GM12878 (cell line): Measurements from ENCODE around the gene TPRN. TPM values are rescaled to one million over a fixed set of nuclear protein-coding genes. Genes with fewer than 3 reads are reported as not detected.
A peak's percentile ranks its signal among the peaks of the same experiment; 100 is the strongest.

ENCODE experiments used
- ATAC-seq: fragments of 200-7000 bp; cut with Tn5 transposase; 3 replicates; pipeline ENCODE4 v1.9.1; 2020; ENCODE audit warnings: mild to moderate bottlenecking, moderate library complexity
- BruUV-seq: library from RNA; stranded (reverse); fragments of 400-500 nt; replicated peaks from 2 replicates; lab custom pipeline; 2021; lab: Mats Ljungman, UMichigan
- CTCF ChIA-PET: fragments of 300-600 bp; sonication (Branson Sonifier 250); formaldehyde crosslinking; extraction: SDS; loops from one replicate; lab custom pipeline; 2021; ENCODE audit warnings: inconsistent platforms; lab: Yijun Ruan, JAX
- POLR2A ChIA-PET: fragments of 350-600 bp; formaldehyde crosslinking; extraction: SDS; loops from one replicate; lab custom pipeline; 2021; ENCODE audit warnings: inconsistent platforms; lab: Charles Lee
- RAD21 ChIA-PET: fragments of 300-600 bp; sonication (Branson Sonifier 250); formaldehyde crosslinking; loops from one replicate; lab custom pipeline; 2023; ENCODE audit warnings: antibody characterized with exemption; ENCODE audit not compliant: unreplicated experiment; lab: Charles Lee
- SMC1A ChIA-PET: fragments of 300-600 bp; sonication (Branson Sonifier 250); formaldehyde crosslinking; loops from one replicate; lab custom pipeline; 2023; ENCODE audit not compliant: unreplicated experiment, uncharacterized antibody; lab: Charles Lee
- DNase-seq: peaks from one replicate; pipeline ENCODE4 v3.0.0-alpha.2; 2011; ENCODE audit warnings: low read depth, low spot score
- FAIRE-seq: peaks from 3 replicates; lab custom pipeline; 2011; peaks lifted over from hg19 to GRCh38; lab: Jason Lieb, UNC
- H2AFZ ChIP-seq: 2 replicates; pipeline ENCODE4 v1.6.0; 2011; ENCODE audit warnings: low read depth, low read length, control low read depth; ENCODE audit not compliant: control insufficient read depth
- H3K27ac ChIP-seq: 2 replicates; pipeline ENCODE4 v1.5.1; 2011; ENCODE audit warnings: control low read depth; ENCODE audit not compliant: control insufficient read depth, insufficient read depth
- H3K27me3 ChIP-seq, 2 experiments: replicated peaks in 1 of 2; 2 replicates each; pipeline versions ENCODE4 v1.6.0 to v1.6.1; 2011; ENCODE audit warnings: low read length in 1 of 2; ENCODE audit not compliant: control insufficient read depth in 2 of 2, insufficient read depth in 2 of 2
- H3K36me3 ChIP-seq, 2 experiments: 2 replicates each; pipeline ENCODE4 v1.5.1; 2011; ENCODE audit warnings: low read length in 1 of 2; ENCODE audit not compliant: control insufficient read depth in 2 of 2, insufficient read depth in 2 of 2
- H3K4me1 ChIP-seq: 2 replicates; pipeline ENCODE4 v1.6.1; 2011; ENCODE audit warnings: mild to moderate bottlenecking, low read length, moderate library complexity, mixed read lengths; ENCODE audit not compliant: control insufficient read depth, insufficient read depth
- H3K4me2 ChIP-seq: 2 replicates; pipeline ENCODE4 v1.6.0; 2011; ENCODE audit warnings: control low read depth; ENCODE audit not compliant: control insufficient read depth, insufficient read depth
- H3K4me3 ChIP-seq: fragments of 200-600 bp; sonication (generic); 2 replicates; pipeline ENCODE4 v1.5.1; 2016
- H3K79me2 ChIP-seq: 2 replicates; pipeline ENCODE4 v1.6.0; 2011; ENCODE audit warnings: low read length; ENCODE audit not compliant: control insufficient read depth, insufficient read depth
- H3K9ac ChIP-seq: 2 replicates; pipeline ENCODE4 v1.8.0; 2011; ENCODE audit warnings: low read length, control low read depth, mixed read lengths; ENCODE audit not compliant: control insufficient read depth, insufficient read depth
- H3K9me3 ChIP-seq: replicated peaks from 3 replicates; pipeline ENCODE4 v1.5.1; 2011; ENCODE audit warnings: mild to moderate bottlenecking, low read length; ENCODE audit not compliant: control insufficient read depth, insufficient read depth
- H4K20me1 ChIP-seq: 2 replicates; pipeline ENCODE4 v1.6.0; 2011; ENCODE audit not compliant: control insufficient read depth, insufficient read depth
- E2F4 ChIP-seq: IDR thresholded peaks from 2 replicates; pipeline ENCODE4 v1.6.1; 2012; ENCODE audit warnings: low read depth, low read length, improper control_type of control experiment
- EZH2 ChIP-seq: IDR thresholded peaks from 2 replicates; pipeline ENCODE4 v1.6.1; 2012; ENCODE audit warnings: low read depth, mild to moderate bottlenecking, control low read depth, inconsistent platforms, low read length, borderline replicate concordance; ENCODE audit not compliant: control insufficient read depth
- FOXK2 ChIP-seq: fragments of 450-650 bp; IDR thresholded peaks from 2 replicates; pipeline ENCODE4 v1.6.1; 2017; ENCODE audit warnings: mild to moderate bottlenecking, moderate library complexity
- GATAD2B ChIP-seq: fragments of 450-650 bp; conservative IDR thresholded peaks from 2 replicates; pipeline ENCODE4 v1.6.1; 2017; ENCODE audit warnings: low read depth, mild to moderate bottlenecking, moderate library complexity
- IKZF1 ChIP-seq: fragments of 450-650 bp; conservative IDR thresholded peaks from 2 replicates; pipeline ENCODE4 v1.6.1; 2017; ENCODE audit warnings: antibody characterized with exemption, mild to moderate bottlenecking
- KAT2A ChIP-seq: conservative IDR thresholded peaks from 2 replicates; pipeline ENCODE4 v1.6.1; 2011; ENCODE audit warnings: low read depth, low read length; ENCODE audit not compliant: control insufficient read depth
- SREBF1 ChIP-seq: IDR thresholded peaks from 2 replicates; pipeline ENCODE4 v1.6.1; 2012; ENCODE audit warnings: mild to moderate bottlenecking, low read length
- ZBTB40 ChIP-seq: fragments of 450-650 bp; IDR thresholded peaks from 2 replicates; pipeline ENCODE4 v1.6.1; 2016; ENCODE audit warnings: mild to moderate bottlenecking, moderate library complexity, borderline replicate concordance
- ZNF384 ChIP-seq: IDR thresholded peaks from 2 replicates; pipeline ENCODE4 v1.6.1; 2012; ENCODE audit warnings: low read depth, mild to moderate bottlenecking, low read length, improper control_type of control experiment, borderline replicate concordance
- WGBS: methylation state at CpG from one replicate; pipeline ENCODE4 v1.1.6; 2016; ENCODE audit warnings: low lambda C conversion rate; ENCODE audit not compliant: insufficient replicate concordance, insufficient coverage; ENCODE audit errors: missing lambda C conversion rate; 5-methylcytosine and 5-hydroxymethylcytosine counted together
- in situ Hi-C: fragments of 300-500 bp; cut with MboI; formaldehyde crosslinking; loops from 9 replicates; pipeline ENCODE4 v1.14.3; 2018; ENCODE audit warnings: mixed read lengths
- intact Hi-C: fragments of 100-400 bp; cut with micrococcal nuclease; formaldehyde crosslinking; loops from one replicate; pipeline ENCODE4 v1.14.2; 2022; ENCODE audit not compliant: unreplicated experiment
- polyA plus RNA-seq, 11 experiments: library from polyadenylated mRNA; depleted of rRNA in 4 of 11; unstranded in 6 of 11; stranded (reverse) in 5 of 11; fragments of >200 nt; fragmentation: Nextera tagmentation in 4 of 11; fragmentation: Illumina TruSeq in 1 of 11; extraction: Ambion mirVana in 4 of 11; extraction: Trizol in 1 of 11; gene quantifications; 1 replicate in 1 of 11; 2 replicates in 10 of 11; pipeline versions ENCODE4 v1.2.1 to v1.2.3, GENCODE V29; 2011 to 2016; ENCODE audit warnings: inconsistent platforms in 2 of 11, missing spikeins in 2 of 11, low read depth in 1 of 11
- total RNA-seq, 4 experiments: library from RNA; depleted of rRNA in 3 of 4; stranded (reverse); fragments of >200 nt in 3 of 4; fragmentation: Illumina TruSeq in 1 of 4; extraction: Trizol in 1 of 4; gene quantifications; 2 replicates each; pipeline versions ENCODE4 v1.2.1 to v1.2.3, GENCODE V29; 2013 to 2021
- TF ChIP-seq, protein P1 (sequence below): fragments of 450-650 bp; formaldehyde crosslinking; IDR thresholded peaks from 2 replicates; pipeline ENCODE4 v1.5.0; 2022; ENCODE audit warnings: mild to moderate bottlenecking, missing genetic modification characterization

Gene TPRN
- total and polyA plus RNA-seq, 10 of the 15 experiments (the other 5 are each of a cell fraction or from before 2014, with no cell fraction given), result 0.18 to 19.5 (median 3.1) TPM

GRCh38 chr9:137150617-137151457 is 49.7 kb downstream of the TPRN start:
- Histone ChIP-seq H3K27me3 (no peaks in the 10 kb centered on the region), H3K4me2 (no peak overlapping the region), H3K4me1 (peaks cover 9% of the 10 kb centered on the region; the same call in 1 of the 2 replicates), H3K9ac (no peak overlapping the region), H3K36me3 (no peaks in the 10 kb centered on the region), H3K27ac (peak overlapping the region; percentile 44), H3K79me2 (no peaks in the 10 kb centered on the region), H3K4me3 (0 out of 2 replicates have a peak overlapping the region, but pooled peaks have one; percentile 12), H4K20me1 (no peaks in the 10 kb centered on the region), H3K9me3 (no peaks in the 10 kb centered on the region; the same call in 2 of the 3 replicates), H2AFZ (peak overlapping the region; percentile 29; the same call in 1 of the 2 replicates)
- in situ Hi-C loops (no loop called here), intact Hi-C loops (loop anchor here (1.0 to 5.0 kb wide), 2 partner anchors 22 to 34 kb away; no protein-coding TSS in a partner anchor)
- CTCF ChIA-PET, result interaction anchor here (0.6 to 2.5 kb wide), 21 partner anchors 8 to 308 kb away, joined by 3 to 20 read pairs (median 4); partner anchors contain the start of genes AJM1, SSNA1, TPRN and TUBB4B
- TF ChIP-seq SREBF1 (0 out of 2 replicates have a peak, but pooled peaks have one; percentile 2), FOXK2 (no peak), ZBTB40 (no peak), EZH2 (no peak), ZNF384 (peak; percentile 28; the same call in 1 of the 2 replicates), GATAD2B (no peak), KAT2A (no peak), IKZF1 (no peak), E2F4 (0 out of 2 replicates have a peak, but pooled peaks have one; percentile 6)
- TF ChIP-seq, protein P1, sequence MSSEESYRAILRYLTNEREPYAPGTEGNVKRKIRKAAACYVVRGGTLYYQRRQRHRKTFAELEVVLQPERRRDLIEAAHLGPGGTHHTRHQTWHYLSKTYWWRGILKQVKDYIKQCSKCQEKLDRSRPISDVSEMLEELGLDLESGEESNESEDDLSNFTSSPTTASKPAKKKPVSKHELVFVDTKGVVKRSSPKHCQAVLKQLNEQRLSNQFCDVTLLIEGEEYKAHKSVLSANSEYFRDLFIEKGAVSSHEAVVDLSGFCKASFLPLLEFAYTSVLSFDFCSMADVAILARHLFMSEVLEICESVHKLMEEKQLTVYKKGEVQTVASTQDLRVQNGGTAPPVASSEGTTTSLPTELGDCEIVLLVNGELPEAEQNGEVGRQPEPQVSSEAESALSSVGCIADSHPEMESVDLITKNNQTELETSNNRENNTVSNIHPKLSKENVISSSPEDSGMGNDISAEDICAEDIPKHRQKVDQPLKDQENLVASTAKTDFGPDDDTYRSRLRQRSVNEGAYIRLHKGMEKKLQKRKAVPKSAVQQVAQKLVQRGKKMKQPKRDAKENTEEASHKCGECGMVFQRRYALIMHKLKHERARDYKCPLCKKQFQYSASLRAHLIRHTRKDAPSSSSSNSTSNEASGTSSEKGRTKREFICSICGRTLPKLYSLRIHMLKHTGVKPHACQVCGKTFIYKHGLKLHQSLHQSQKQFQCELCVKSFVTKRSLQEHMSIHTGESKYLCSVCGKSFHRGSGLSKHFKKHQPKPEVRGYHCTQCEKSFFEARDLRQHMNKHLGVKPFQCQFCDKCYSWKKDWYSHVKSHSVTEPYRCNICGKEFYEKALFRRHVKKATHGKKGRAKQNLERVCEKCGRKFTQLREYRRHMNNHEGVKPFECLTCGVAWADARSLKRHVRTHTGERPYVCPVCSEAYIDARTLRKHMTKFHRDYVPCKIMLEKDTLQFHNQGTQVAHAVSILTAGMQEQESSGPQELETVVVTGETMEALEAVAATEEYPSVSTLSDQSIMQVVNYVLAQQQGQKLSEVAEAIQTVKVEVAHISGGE (CRISPR knock-in tag), result no peak
- no peak for FAIRE-seq
- WGBS, result under 1% methylated on average over 31 of the region's 34 CpGs
- DNase-seq, result no peak
- SMC1A ChIA-PET, result interaction anchor here (0.7 to 4.7 kb wide), 14 partner anchors 8 to 127 kb away, joined by 3 to 28 read pairs (median 6); partner anchors contain the start of genes ANAPC2, LRRC26, MAN1B1 and RNF208
- POLR2A ChIA-PET, result interaction anchor here (0.6 to 4.3 kb wide), 47 partner anchors 8 to 745 kb away, joined by 3 to 166 read pairs (median 5); partner anchors contain the start of genes ANAPC2, CYSRT1, LRRC26 and MAN1B1
- RAD21 ChIA-PET, result interaction anchor here (0.6 to 4.1 kb wide), 29 partner anchors 9 to 380 kb away, joined by 3 to 54 read pairs (median 6); partner anchors contain the start of genes ANAPC2, CYSRT1, LRRC26 and MAN1B1
- no TSS peak for BruUV-seq
- peak; percentile 74 for ATAC-seq
